Midbrain (tissue), 1 donor: Measurements from ENCODE around the gene PROB1.
A peak's percentile ranks its signal among the peaks of the same experiment; 100 is the strongest.
"Not testable (repeated sequence)": the region's sequence is repeated elsewhere in the genome, so short reads cannot be mapped to it uniquely, and the experiment has no call there.

ENCODE experiments used
- DNase-seq: peaks from one replicate; lab custom pipeline; 2025; lab: John Stamatoyannopoulos, UW

The PROB1 gene

DNA sequence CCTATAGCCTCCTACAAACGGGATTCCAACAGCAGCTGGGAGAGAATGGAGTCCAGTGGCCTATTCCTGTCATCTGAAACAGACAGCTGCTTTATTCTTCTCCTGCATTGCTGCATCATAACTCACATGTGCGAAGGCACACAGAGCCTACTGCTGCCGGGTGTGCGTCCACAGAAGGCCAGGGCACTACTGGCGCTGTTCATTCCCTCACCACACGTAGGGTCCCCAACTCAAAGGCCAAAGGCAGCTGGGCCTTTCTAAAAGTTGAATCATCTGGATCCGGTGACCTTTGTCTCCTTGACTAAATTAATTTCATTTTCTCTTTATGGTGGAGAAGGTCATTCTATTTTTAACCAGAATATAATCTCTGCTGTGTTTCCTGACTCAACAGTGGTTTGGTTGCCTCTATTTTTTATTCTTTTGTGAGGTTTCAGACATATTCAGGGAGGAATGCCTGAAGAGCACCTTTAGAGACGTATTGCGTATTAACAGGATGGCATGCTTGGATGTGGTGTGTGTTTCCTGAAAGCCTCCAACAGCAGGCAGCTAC is 19.8 kb upstream of the PROB1 start:
- DNase-seq = peak; percentile 29

DNA sequence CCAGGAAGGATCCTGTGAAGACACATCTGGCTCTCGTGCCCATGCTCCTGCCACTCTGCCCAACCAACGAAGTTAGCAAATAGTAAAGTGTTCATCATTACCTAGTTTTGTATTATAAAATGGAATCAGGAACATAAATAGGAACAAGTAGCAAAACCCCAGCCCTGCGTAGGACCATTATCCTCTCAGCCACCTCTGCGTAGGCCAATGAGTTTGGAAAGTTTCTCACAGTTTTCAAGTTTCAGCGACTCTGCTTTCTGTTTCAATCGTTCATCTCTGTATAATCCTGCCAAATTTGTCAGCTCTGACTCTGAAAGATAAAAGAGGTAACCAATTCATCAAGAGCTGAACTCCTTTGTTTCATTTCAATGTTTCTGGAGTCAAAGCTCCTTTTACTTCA is 19.1 kb upstream of the PROB1 start:
- no peak for DNase-seq

- no peak for DNase-seq
Measured at GRCh38 chr5:139413153-139413552, 18.2 kb upstream of the PROB1 start.

DNA sequence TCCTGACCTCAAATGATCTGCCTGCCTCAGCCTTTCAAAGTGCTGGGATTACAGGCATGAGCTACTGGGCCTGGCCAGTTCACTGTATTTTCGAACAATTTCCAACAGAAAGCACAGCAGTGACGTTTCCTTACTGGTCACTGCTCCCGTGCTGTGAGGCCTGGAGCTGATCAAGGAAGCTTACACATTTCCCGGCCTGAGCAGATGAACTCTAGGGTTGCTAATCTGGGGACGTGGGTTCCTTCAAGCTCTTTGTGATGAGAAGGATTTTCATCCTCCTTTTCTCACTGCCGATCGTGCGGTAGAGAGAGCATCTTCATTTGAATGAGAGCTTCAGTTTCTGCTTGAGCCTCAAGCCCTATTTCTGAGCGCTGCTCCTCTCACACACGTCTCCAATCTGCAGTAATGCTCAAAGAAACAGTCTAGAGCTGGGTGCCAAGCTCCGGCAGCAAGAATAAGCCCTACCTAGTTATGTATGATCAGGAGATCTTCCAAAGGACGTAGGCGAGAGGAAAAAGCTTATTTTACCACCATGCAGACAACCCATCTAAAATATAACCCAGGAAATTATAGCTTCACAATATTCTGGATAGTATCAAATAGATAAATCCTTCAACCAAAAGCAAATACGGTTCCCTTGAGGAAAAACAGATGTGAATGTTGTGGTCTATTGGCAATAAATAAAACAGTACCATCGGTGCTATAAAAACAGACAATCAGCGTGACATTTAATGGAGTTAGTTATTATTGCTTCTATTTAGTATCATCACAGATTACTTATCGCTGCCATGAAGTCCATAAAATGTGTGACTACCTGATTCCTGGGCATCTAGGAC is 16.3 kb upstream of the PROB1 start:
- no peak for DNase-seq

- DNase-seq = no peak
Measured at GRCh38 chr5:139410121-139410992, 15.5 kb upstream of the PROB1 start.

- not testable (repeated sequence) for DNase-seq
Measured at GRCh38 chr5:139409116-139409515, 14.2 kb upstream of the PROB1 start.

DNA sequence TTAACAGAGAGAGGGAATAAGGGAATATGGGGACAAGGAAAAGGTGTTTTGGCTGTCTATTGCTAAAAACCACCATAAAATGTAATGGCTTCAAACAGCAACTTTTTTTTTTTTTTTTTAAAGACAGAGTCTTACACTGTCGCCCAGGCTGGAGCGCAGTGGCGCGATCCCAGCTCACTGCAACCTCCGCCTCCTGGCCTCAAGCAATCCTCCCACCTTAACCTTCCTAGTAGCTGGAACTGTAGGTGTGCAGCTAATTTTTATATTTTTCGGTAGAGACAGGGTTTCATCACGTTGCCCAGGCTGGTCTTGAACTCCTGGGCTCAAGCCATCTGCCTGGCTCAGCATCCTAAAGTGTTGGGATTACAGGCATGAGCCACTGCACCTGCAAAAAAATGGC is 13.3 kb upstream of the PROB1 start:
- no peak for DNase-seq

- DNase-seq = no peak
Measured at GRCh38 chr5:139407517-139407916, 12.6 kb upstream of the PROB1 start.

DNA sequence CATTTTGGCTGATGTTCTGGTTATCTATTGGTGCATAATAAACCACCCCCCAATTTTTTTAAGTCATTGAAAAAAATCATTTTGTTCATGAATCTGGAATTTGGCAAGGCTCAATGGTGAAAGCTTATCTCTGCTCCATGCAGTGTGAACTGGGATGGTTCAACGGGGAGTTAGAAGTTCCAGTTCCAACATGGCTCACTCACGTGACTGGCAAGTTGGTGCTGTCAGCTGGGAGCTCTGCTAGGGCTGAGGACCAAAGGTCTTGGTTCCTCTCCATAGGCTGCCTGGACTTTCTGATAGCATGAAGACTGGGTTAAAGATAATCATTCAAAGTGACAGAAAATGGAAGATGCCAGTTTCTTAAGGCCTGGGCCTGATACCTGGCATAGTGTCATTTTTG is 12.1 kb upstream of the PROB1 start:
- DNase-seq = no peak

DNA sequence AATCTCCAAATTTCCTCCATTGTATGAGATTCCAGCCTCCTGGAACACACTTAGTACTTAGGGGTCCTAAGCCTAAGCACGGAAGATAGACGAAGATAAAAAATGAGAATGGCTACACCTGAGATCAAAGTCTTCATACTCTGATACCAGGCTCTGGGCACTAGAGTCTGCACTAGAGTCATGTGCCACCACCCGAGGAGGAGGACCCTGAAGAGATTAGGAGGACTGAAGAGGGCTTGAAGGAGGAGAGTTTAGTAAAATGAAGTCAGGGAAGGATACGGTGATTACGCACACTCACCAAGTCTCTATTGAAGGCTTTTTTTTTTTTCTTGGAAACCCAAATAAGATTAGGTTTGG is 9.6 kb upstream of the PROB1 start:
- no peak for DNase-seq

GRCh38 chr5:139403787-139404483 is 9.0 kb upstream of the PROB1 start, which contains the start of gene SPATA24:
SPATA24 (minus strand) TSS chr5:139404089; CDS start chr5:139404060, 29 bp downstream.
- DNase-seq = peak; percentile 98

- no peak for DNase-seq
Measured at GRCh38 chr5:139403418-139403786, 8.5 kb upstream of the PROB1 start.

DNA sequence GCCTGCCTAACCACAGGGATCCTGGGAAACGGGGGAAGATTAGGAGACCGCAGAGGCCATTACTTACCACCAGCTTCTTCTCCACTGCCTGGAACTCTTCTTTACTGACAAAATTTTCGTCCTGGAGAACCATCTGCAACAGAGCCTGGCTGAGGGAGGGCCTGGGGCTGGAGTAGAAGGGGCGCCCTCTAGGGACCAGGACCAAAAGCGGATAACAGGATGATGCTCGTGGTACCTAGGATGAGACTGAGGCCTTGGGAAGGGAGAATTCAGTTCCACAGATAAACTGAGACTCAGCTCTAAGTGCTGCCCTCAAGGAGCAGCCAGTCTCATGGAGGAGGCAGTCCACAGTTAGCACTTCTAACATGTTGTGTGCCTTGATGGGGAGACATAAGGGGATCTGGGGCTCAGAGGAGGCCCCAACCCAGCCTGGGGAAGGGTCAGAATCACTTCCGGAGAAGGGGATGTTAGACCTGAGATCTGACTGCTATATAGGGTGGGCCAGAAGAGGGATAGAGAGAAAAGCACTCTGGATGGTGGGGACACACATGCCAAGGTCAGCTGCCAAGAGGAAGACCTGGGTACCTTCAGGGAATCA is 7.8 kb upstream of the PROB1 start:
- no peak for DNase-seq

DNA sequence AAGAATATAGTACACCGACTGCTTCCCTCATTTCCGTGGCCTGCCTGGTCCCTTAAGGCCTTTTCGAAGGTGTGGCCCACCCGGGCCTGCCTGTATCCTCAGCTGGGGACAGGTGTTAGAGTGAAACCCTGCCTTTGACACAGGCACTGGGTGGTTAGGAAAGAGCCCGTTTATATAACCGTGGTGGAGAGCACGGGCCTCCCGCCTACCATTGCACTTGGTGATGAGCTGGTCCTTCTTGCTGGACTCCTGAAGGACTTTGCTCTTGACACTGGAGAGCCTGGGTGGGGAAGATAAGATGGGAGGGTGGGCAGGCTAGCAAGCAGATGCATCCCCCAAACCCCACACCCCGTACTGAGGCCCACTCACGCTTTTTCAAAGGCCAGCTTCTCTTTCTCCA is 6.6 kb upstream of the PROB1 start:
- no peak for DNase-seq

DNA sequence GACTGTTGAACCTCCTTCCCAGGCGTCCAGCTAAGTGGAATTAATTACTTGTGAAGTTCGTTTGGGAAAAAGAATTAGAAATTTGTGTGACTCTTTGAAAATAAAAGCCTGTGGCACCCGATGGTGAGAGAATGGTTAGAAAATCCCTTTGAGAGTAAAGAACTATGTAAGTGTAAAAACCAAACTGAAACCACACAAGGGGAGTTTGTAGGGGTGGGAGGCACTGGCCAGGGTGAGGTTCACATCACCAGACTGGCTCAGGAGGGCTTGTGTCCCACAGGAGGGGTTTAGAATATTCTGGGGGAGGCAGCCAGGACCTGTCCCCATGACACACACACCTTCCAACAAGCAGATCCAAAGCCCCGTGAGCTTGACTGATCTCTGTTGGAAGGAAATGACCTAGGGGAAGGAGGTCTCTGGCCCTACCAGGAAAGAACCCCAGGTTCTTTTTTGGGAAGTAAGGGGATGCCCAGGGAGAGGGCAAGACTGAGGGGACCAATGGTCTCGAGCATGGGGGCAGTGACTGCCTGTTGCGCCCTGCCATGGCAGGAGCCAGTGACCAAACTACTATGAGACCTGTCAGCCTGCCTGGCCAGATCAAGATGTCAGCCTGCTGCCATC is 4.7 kb upstream of the PROB1 start:
- DNase-seq = no peak

DNA sequence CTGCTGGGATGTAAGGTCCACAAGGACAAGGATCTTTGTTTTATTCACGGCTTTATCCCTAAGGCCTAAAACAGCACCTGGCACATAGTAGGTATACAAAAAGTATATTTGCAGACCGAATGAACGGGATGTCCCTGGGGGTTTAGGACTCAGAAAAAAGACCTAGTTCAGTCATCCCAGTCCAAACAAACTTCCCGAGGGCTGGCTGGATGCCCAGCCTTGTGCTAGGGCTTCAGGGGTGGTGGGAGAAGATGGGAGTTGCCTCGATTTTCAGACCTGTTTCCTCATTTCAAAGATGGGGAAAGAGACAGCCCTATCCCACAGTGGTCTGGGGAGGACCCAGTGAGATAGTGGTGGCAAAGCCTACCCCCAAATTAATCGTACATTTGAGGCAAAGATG is 3.0 kb upstream of the PROB1 start:
- DNase-seq = no peak

- no peak for DNase-seq
Measured at GRCh38 chr5:139396691-139397090, 1.8 kb upstream of the PROB1 start.

GRCh38 chr5:139395844-139396640 is 1.1 kb upstream of the PROB1 start:
- DNase-seq = no peak

GRCh38 chr5:139394123-139394653 is 716 bp downstream of the PROB1 start:
- DNase-seq = no peak

- no peak for DNase-seq
Measured at GRCh38 chr5:139393497-139394122, 1.3 kb downstream of the PROB1 start.
